Mammary epithelial cell (primary cell): Measurements from ENCODE around the gene TRMT10A.

Experiments
- CTCF ChIP-seq, 2 donors: IDR thresholded peaks in 1 of 2; conservative IDR thresholded peaks in 1 of 2; 2 replicates each; pipeline ENCODE4 v1.5.1; 2011 to 2012; ENCODE audit warnings: inconsistent platforms in 2 of 2, low read length in 2 of 2, mild to moderate bottlenecking in 2 of 2, control low read depth in 1 of 2, low read depth in 1 of 2; ENCODE audit not compliant: insufficient read depth in 1 of 2; ENCODE audit errors: extremely low read depth in 1 of 2
- EZH2 ChIP-seq: IDR thresholded peaks from 2 replicates; pipeline ENCODE4 v1.6.1; 2012; ENCODE audit warnings: low read length, inconsistent platforms, borderline replicate concordance

GRCh38 chr4:99574530-99575324 is 10.9 kb upstream of the TRMT10A start, which contains the start of gene MTTP:
- TF ChIP-seq EZH2 (no peak), CTCF (conservative IDR thresholded peaks at IDR 0.05 in 1 of 2, IDR thresholded peaks at IDR 0.05 in 1 of 2; ENCODE audit: extremely low read depth in 1 of 2, insufficient read depth in 1 of 2, low read depth in 1 of 2, low read length in 2 of 2) (no peak)
